DMS53 (cell line): Measurements from ENCODE around the gene TRHDE.

Experiments
- DNase-seq: peaks from one replicate; lab custom pipeline; 2025; lab: John Stamatoyannopoulos, UW

The TRHDE gene

GRCh38 chr12:72444566-72444965, 172.4 kb downstream of the TRHDE start:
- no peak for DNase-seq

GRCh38 chr12:72448089-72448488, 175.9 kb downstream of the TRHDE start:
- no peak for DNase-seq

- DNase-seq = no peak
Observed at GRCh38 chr12:72448805-72449204, 176.6 kb downstream of the TRHDE start.

DNA sequence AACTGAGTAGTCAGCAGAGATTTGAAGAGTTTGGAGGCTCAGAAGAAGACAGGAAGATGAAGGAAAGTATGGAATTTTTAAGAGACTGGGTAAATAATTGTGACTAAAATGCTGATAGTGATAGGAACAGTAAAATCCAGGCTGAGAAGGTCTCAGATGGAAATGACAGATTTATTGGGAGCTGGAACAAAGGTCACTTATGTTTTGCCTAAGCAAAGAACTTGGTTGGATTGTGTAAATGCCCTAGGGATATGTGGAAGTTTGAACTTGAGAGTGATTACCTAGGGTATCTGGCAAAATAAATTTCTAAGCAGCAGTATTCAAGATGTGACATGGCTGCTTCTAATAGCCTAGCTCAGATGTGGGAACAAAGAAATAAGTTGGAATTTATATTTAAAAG, 180.9 kb downstream of the TRHDE start:
- DNase-seq = no peak

DNA sequence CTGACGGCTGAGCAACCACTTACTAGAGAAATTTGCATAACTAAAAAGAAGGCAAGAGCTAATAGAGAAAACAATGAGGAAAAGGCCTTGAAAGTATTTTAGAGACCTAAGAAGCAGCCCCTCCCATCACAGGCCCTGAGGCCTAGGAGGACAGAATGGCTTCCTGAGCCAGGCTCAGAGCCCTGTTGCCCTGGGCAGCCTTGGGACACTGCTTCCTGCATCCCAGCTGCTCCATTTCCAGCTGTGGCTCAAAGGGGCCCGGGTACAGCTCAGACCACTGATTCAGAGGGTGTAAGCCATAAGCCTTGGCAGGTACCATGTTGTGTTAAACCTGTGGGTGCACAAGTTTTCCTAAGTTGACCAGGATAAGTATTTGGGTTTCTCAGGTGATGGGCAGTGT, 181.4 kb downstream of the TRHDE start:
- no peak for DNase-seq

- no peak for DNase-seq
Observed at GRCh38 chr12:72464471-72464870, 192.3 kb downstream of the TRHDE start.

- DNase-seq = no peak
Observed at GRCh38 chr12:72465155-72465554, 193.0 kb downstream of the TRHDE start.

GRCh38 chr12:72465940-72466630, 193.9 kb downstream of the TRHDE start:
- DNase-seq = peak; percentile 13

DNA sequence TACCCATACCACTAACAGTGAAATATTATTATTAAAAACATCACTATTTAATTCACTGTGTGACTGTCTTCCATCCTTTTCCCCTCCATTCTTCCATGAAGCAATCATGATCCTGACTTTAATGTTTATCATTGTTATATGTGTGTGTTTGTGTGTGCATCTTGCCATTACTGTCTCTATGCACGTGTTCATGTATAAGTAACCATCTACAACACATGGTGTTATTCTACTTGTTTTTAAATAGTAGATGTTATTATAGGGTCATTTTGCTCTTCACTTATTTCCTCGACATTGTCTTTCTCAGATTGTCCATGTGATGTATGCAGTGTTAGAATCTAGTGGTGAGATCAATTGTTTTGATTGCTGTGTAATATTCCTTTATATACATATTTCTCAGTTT, 195.8 kb downstream of the TRHDE start:
- DNase-seq = no peak

DNA sequence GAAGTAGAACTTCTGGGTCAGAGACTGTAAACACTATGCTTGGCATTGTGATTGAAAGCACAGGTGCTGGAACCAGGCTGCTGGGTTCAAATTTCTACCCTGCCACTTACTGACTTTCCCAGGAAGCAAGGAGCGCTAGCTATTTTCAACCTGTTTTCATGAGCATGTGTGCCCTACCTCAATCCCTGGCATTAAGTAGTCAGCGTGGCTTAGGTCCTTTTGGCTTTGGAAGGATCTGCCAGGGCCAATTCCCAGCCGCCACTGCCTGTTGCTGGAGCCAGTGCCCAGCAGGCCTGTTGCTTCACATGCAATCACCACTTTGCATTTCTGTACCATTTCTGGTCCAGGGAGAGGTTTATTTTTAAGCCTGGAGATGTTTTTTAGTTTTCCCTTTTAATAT, 196.3 kb downstream of the TRHDE start:
- DNase-seq = no peak

GRCh38 chr12:72471806-72472205, 199.6 kb downstream of the TRHDE start:
- DNase-seq = peak; percentile 34

DNA sequence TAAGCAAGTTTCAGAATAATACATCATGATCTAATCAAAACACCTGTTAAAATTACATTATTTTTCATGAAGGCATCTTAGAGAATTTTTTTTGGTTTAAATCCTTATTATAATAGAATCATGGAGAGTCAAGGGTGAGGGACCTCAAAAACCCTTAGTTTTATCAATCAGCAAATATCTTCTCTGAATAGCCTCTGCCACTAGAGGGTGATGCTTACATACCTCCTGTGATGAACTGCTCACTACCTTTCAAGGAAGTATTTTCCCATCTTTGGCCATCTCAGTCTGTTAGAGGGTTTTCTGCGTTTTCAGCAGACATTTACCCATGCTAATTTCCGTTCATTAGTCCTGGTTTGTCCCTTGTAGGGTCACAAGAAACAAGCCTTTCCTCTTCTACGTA, 200.2 kb downstream of the TRHDE start:
- peak; percentile 58 for DNase-seq

- DNase-seq = no peak
Observed at GRCh38 chr12:72476301-72476700, 204.1 kb downstream of the TRHDE start.

GRCh38 chr12:72485017-72485701, 213.0 kb downstream of the TRHDE start:
- no peak for DNase-seq

GRCh38 chr12:72491426-72491825, 219.3 kb downstream of the TRHDE start:
- no peak for DNase-seq

DNA sequence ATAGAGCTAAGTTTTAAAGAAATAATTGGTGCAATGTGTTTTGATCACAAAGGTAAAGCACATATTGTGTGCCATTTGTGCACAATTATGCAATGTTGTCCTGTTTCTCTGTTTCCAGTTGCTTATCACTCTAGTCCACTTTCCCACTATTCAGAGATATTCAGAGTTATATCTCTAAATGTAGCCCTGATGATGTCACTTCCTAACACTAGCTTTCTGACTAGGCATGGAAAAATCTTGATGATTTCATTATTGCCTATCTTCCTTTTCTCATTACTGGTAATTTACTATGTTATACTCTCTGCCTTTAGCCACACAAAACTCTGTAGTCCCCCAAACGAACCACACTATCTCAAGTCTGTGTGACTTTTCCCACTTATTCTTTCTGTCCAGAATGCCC, 221.2 kb downstream of the TRHDE start:
- DNase-seq = no peak

GRCh38 chr12:72498354-72498753, 226.2 kb downstream of the TRHDE start:
- no peak for DNase-seq

DNA sequence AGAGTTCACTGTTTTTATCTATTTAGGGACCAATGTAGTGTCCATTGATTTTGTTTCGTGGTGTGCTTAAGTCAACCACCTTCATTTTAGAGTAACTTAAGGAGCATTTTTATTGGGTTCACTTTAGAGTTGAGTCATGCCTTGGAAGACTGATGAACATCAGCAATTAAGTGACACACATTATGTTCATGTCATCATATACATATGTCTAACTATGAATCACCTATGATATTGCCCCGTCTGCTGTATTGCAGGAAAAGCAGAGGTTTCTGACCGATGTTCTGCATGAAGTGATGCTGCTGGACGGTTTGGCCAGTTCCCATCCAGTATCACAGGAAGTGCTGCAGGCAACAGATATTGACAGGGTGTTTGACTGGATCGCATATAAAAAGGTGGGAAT, 227.1 kb downstream of the TRHDE start:
- no peak for DNase-seq

- DNase-seq = no peak
Observed at GRCh38 chr12:72502546-72502945, 230.4 kb downstream of the TRHDE start.

DNA sequence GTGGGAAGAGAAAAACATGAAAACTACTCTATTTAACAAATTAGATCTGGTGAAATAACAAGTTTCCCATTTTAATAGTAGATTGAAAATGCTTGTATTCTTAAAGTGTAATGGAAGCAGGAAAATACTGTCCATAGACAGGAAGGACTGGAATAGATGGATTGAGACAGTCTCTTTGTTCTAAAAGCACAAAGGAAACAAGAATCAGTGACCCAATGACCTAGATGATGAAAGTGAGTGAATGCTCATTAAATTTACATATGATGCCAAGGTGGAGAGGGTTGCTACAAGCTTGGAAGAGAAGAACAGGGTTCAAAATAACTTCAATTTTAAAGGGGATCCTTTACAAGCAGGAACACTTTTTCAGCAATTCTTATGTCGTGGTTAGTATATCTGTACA, 233.1 kb downstream of the TRHDE start:
- DNase-seq = no peak

GRCh38 chr12:72509891-72510290, 237.7 kb downstream of the TRHDE start:
- no peak for DNase-seq

- no peak for DNase-seq
Observed at GRCh38 chr12:72510772-72511171, 238.6 kb downstream of the TRHDE start.

GRCh38 chr12:72511498-72511897, 239.3 kb downstream of the TRHDE start:
- peak; percentile 49 for DNase-seq

DNA sequence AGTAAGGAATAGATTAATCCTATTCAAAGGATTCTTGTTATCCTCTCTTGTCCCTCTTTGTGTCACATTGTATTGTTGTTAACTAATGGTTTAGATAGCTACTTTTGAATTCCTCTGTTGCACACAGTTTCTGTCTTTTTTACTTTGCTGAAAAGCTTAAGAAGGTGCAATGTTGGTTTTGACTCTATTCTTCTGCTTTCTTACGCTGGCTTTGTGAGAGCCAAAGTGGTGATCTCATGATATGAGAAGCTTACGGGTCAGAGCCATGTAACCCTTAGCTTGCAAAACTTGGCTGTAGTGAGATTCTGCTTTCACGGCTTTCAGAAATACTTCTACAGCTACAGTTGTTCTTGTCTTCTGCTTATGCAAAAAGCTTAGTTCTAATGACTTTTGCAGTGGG, 239.7 kb downstream of the TRHDE start:
- DNase-seq = peak; percentile 45
